ENCODE results near the gene GRID1.

Gene GRID1

DNA sequence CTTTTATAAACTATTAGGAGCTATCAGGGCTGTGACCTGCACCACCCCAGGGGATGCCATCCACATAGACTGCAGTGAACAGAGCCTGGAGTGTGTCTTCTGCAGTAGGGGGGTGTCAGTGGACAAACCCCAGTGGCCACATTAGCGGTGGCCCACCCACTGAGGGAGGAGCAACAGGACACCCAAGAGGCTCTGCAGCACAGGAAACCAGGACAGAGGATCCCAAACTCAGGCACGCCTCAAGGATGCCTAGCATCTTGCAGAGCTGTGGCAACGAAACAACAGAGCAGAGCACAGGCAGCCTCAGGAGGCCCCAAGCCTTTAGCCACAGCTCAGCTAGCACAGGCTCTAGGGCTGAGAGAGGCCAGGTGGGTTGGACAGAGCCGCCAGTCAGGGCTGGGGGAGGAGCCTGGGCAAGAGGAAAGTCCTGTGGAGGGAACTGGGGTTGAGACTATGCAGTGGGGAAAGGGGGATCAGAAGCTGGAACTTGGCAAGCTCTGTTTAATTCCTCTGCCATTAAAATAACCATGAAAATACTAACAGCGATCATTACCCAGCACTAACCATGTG lies 53.8 kb downstream of the GRID1 start:
- TF ChIP-seq, protein P1, sequence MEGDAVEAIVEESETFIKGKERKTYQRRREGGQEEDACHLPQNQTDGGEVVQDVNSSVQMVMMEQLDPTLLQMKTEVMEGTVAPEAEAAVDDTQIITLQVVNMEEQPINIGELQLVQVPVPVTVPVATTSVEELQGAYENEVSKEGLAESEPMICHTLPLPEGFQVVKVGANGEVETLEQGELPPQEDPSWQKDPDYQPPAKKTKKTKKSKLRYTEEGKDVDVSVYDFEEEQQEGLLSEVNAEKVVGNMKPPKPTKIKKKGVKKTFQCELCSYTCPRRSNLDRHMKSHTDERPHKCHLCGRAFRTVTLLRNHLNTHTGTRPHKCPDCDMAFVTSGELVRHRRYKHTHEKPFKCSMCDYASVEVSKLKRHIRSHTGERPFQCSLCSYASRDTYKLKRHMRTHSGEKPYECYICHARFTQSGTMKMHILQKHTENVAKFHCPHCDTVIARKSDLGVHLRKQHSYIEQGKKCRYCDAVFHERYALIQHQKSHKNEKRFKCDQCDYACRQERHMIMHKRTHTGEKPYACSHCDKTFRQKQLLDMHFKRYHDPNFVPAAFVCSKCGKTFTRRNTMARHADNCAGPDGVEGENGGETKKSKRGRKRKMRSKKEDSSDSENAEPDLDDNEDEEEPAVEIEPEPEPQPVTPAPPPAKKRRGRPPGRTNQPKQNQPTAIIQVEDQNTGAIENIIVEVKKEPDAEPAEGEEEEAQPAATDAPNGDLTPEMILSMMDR (IDR thresholded peaks at IDR 0.05; ENCODE audit: low read length) = no peak
- no peak for TF ChIP-seq EZH2phosphoT487 (IDR thresholded peaks at IDR 0.05; ENCODE audit: low read length)
- no peak for TF ChIP-seq EZH2 (optimal IDR thresholded peaks at IDR 0.05; ENCODE audit: low read depth, low read length)
- Histone ChIP-seq H3K9ac (ENCODE audit: low read length) (no peak overlapping the region), H4K20me1 (ENCODE audit: insufficient read depth, low read length) (no peaks in the 10 kb centered on the region), H3K4me1 (ENCODE audit: low read length) (no peaks in the 10 kb centered on the region), H3F3A (ENCODE audit: insufficient read depth, low read length) (no peaks in the 10 kb centered on the region), H3K4me2 (ENCODE audit: low read depth, low read length) (no peak overlapping the region), H3K9me3 (replicated peaks; ENCODE audit: insufficient read depth, low read length) (no peaks in the 10 kb centered on the region), H3K4me3 (ENCODE audit: low read length) (no peak overlapping the region), H3K9me2 (replicated peaks; ENCODE audit: insufficient read depth, low read length) (no peaks in the 10 kb centered on the region), H3K79me2 (ENCODE audit: low read length) (no peaks in the 10 kb centered on the region), H3K27me3 (replicated peaks; ENCODE audit: insufficient read depth, low read length) (no peaks in the 10 kb centered on the region), H2AFZ (ENCODE audit: low read length) (no peak overlapping the region), H3K27ac (ENCODE audit: low read length) (no peak overlapping the region), H3K36me3 (replicated peaks; ENCODE audit: insufficient read depth, low read length) (no peaks in the 10 kb centered on the region)
- DNase-seq = no peak

DNA sequence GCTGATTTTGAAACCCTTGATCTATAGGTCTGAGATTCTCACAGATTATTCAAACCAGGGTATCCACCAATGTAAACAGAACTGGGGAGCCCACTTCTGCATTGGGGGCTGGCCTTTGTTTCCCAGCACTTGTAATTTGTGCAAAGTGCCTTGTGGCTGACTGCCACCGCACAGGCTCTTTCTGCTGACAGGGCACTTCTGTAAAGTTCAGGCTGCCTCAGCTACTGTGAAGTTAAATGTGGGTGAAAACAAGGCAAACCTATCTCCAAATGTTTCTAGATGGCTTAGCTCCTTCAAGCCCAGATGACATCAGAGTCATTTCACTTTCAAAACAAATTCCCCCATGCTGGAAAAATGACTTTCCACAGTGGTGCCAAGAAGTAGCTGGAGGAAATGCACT lies 54.7 kb downstream of the GRID1 start:
- Histone ChIP-seq H3K79me2 (ENCODE audit: low read length) (no peaks in the 10 kb centered on the region), H3K9me3 (replicated peaks; ENCODE audit: insufficient read depth, low read length) (no peaks in the 10 kb centered on the region), H2AFZ (ENCODE audit: low read length) (no peak overlapping the region), H3F3A (ENCODE audit: insufficient read depth, low read length) (no peaks in the 10 kb centered on the region), H3K27ac (ENCODE audit: low read length) (no peak overlapping the region), H3K4me1 (ENCODE audit: low read length) (no peaks in the 10 kb centered on the region), H3K4me3 (ENCODE audit: low read length) (no peak overlapping the region), H3K27me3 (replicated peaks; ENCODE audit: insufficient read depth, low read length) (no peaks in the 10 kb centered on the region), H3K4me2 (ENCODE audit: low read depth, low read length) (no peak overlapping the region), H3K9ac (ENCODE audit: low read length) (no peak overlapping the region), H4K20me1 (ENCODE audit: insufficient read depth, low read length) (no peaks in the 10 kb centered on the region), H3K36me3 (replicated peaks; ENCODE audit: insufficient read depth, low read length) (no peaks in the 10 kb centered on the region), H3K9me2 (replicated peaks; ENCODE audit: insufficient read depth, low read length) (no peaks in the 10 kb centered on the region)
- TF ChIP-seq EZH2 (optimal IDR thresholded peaks at IDR 0.05; ENCODE audit: low read depth, low read length) = no peak
- DNase-seq = no peak

DNA sequence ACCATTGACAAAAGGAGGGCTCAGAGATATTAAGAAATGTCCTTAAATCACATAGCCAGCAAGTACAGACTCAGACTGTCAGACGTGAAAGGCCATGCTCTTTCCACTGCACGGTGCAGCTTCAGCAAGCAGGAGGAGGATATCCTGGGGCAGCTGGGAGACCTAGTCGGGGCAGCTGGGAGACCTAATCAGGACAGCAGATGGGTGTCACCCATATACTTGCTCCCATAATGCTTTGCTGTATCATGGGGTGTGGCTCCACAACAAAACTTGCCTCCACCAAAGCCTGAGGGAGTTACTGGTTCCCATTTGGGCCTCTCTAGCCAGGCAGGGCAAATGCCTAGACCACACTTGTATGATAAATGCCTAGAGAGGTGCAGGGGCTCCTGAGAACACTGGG lies 55.4 kb downstream of the GRID1 start:
- Histone ChIP-seq H3K4me2 (ENCODE audit: low read depth, low read length) (no peak overlapping the region), H3K27ac (ENCODE audit: low read length) (no peak overlapping the region), H2AFZ (ENCODE audit: low read length) (no peak overlapping the region), H3K4me1 (ENCODE audit: low read length) (no peaks in the 10 kb centered on the region), H3F3A (ENCODE audit: insufficient read depth, low read length) (no peaks in the 10 kb centered on the region), H3K9ac (ENCODE audit: low read length) (no peak overlapping the region), H3K36me3 (replicated peaks; ENCODE audit: insufficient read depth, low read length) (no peaks in the 10 kb centered on the region), H3K79me2 (ENCODE audit: low read length) (no peaks in the 10 kb centered on the region), H4K20me1 (ENCODE audit: insufficient read depth, low read length) (no peaks in the 10 kb centered on the region), H3K9me2 (replicated peaks; ENCODE audit: insufficient read depth, low read length) (no peaks in the 10 kb centered on the region), H3K4me3 (ENCODE audit: low read length) (no peak overlapping the region), H3K9me3 (replicated peaks; ENCODE audit: insufficient read depth, low read length) (no peaks in the 10 kb centered on the region), H3K27me3 (replicated peaks; ENCODE audit: insufficient read depth, low read length) (no peaks in the 10 kb centered on the region)
- no peak for DNase-seq
- TF ChIP-seq EZH2 (optimal IDR thresholded peaks at IDR 0.05; ENCODE audit: low read depth, low read length) = no peak
- TF ChIP-seq, protein P1 (IDR thresholded peaks at IDR 0.05; ENCODE audit: low read length) = no peak
- TF ChIP-seq EZH2phosphoT487 (IDR thresholded peaks at IDR 0.05; ENCODE audit: low read length) = no peak

DNA sequence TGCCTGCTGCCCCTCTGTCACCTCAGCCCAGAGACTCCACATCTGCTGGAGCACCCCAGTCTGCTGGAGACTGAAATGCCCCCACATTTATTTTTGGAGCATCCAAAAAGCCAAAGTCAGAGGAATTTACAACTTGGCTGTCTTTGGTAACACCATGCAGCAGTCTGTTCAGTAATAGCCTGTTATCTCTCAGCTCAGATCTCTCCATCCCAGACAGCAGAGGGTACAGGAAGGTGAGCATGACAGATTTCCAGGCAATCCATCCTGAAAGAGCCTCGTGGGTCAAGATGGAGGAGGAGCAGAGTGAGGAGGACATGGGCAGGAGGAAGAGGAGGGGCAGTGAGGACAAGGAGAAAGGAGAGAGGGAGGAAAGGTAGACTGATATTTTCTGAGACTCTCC lies 55.9 kb downstream of the GRID1 start:
- Histone ChIP-seq H3K4me3 (ENCODE audit: low read length) (no peak overlapping the region), H3K9ac (ENCODE audit: low read length) (no peak overlapping the region), H4K20me1 (ENCODE audit: insufficient read depth, low read length) (no peaks in the 10 kb centered on the region), H3K27me3 (replicated peaks; ENCODE audit: insufficient read depth, low read length) (no peaks in the 10 kb centered on the region), H3F3A (ENCODE audit: insufficient read depth, low read length) (no peaks in the 10 kb centered on the region), H3K9me3 (replicated peaks; ENCODE audit: insufficient read depth, low read length) (no peaks in the 10 kb centered on the region), H3K4me1 (ENCODE audit: low read length) (no peaks in the 10 kb centered on the region), H2AFZ (ENCODE audit: low read length) (no peak overlapping the region), H3K27ac (ENCODE audit: low read length) (no peak overlapping the region), H3K9me2 (replicated peaks; ENCODE audit: insufficient read depth, low read length) (no peaks in the 10 kb centered on the region), H3K4me2 (ENCODE audit: low read depth, low read length) (no peak overlapping the region), H3K79me2 (ENCODE audit: low read length) (no peaks in the 10 kb centered on the region), H3K36me3 (replicated peaks; ENCODE audit: insufficient read depth, low read length) (no peaks in the 10 kb centered on the region)
- DNase-seq = no peak
- no peak for TF ChIP-seq EZH2phosphoT487 (IDR thresholded peaks at IDR 0.05; ENCODE audit: low read length)
- TF ChIP-seq, protein P1 (IDR thresholded peaks at IDR 0.05; ENCODE audit: low read length) = no peak
- no peak for TF ChIP-seq EZH2 (optimal IDR thresholded peaks at IDR 0.05; ENCODE audit: low read depth, low read length)
